ENCODE results near the gene TMEM26. TPM values are rescaled to one million over a fixed set of nuclear protein-coding genes. Genes with fewer than 3 reads are reported as not detected.

The TMEM26 gene
- total RNA-seq, 1 donor: 6.5 TPM

DNA sequence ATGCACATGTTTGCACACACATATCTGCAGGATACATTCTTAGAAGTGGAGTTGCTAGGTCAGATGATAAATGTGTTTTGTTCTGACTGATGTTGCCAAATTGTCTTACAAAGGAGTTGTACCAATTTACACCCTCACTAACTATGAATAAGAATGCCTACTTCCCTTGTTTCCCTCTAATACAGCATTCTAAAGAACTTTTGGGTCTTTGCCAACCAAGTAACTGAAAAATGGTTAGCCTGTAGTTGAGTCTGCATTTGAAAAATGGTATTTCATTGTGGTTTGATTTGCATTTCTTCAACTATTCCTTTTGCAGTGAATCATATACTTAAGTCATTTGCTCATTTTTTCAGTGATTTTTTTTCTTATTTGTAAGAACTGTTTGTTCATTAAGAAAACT is 48.4 kb downstream of the TMEM26 start:
- H3K4me3 ChIP-seq (ENCODE audit: insufficient read depth, low read length): no peak overlapping the region
- peaks cover 10% of the 10 kb centered on the region for H3K4me1 ChIP-seq (ENCODE audit: insufficient read depth, low read length)
- no peaks in the 10 kb centered on the region for H3K9me3 ChIP-seq (ENCODE audit: low read depth, low read length)
- TF ChIP-seq, protein P1, sequence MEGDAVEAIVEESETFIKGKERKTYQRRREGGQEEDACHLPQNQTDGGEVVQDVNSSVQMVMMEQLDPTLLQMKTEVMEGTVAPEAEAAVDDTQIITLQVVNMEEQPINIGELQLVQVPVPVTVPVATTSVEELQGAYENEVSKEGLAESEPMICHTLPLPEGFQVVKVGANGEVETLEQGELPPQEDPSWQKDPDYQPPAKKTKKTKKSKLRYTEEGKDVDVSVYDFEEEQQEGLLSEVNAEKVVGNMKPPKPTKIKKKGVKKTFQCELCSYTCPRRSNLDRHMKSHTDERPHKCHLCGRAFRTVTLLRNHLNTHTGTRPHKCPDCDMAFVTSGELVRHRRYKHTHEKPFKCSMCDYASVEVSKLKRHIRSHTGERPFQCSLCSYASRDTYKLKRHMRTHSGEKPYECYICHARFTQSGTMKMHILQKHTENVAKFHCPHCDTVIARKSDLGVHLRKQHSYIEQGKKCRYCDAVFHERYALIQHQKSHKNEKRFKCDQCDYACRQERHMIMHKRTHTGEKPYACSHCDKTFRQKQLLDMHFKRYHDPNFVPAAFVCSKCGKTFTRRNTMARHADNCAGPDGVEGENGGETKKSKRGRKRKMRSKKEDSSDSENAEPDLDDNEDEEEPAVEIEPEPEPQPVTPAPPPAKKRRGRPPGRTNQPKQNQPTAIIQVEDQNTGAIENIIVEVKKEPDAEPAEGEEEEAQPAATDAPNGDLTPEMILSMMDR (IDR thresholded peaks at IDR 0.05; ENCODE audit: extremely low read depth, low read depth, low read length): no peak
- no peak overlapping the region for H2AFZ ChIP-seq (ENCODE audit: low read length)
- DNase-seq (ENCODE audit: insufficient read length, low spot score, missing footprints): no peak
- H3K27ac ChIP-seq (ENCODE audit: low read depth, low read length): peak overlapping the region; percentile 3
- H3K4me2 ChIP-seq (ENCODE audit: insufficient read depth, low read length): no peak overlapping the region
- no peaks in the 10 kb centered on the region for H3K79me2 ChIP-seq (ENCODE audit: insufficient read depth, low read length)
- H4K20me1 ChIP-seq (ENCODE audit: insufficient read depth, low read length): no peaks in the 10 kb centered on the region
- no peaks in the 10 kb centered on the region for H3K36me3 ChIP-seq (ENCODE audit: insufficient read depth, low read length)
- H3K27me3 ChIP-seq (ENCODE audit: insufficient read depth, low read length): no peaks in the 10 kb centered on the region

DNA sequence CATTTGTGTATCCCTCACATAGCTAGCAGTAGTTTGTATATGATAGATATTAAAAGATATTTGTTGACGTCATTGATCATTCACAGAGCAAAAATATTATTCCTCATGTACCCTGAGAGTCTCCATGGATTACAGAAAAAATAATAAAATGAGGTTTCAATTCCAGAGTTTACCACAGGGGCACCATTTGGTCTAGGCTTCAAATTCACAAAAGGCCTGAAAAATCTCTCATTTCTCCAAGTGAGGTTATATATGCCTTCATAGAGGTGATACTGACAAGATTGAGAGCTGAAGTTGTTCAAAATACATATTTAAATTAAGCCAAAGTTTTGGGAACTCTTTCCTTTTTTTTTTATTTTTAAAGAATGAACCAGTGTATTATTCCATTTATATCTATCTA is 52.7 kb downstream of the TMEM26 start:
- TF ChIP-seq, protein P1 (IDR thresholded peaks at IDR 0.05; ENCODE audit: extremely low read depth, low read depth, low read length): no peak

DNA sequence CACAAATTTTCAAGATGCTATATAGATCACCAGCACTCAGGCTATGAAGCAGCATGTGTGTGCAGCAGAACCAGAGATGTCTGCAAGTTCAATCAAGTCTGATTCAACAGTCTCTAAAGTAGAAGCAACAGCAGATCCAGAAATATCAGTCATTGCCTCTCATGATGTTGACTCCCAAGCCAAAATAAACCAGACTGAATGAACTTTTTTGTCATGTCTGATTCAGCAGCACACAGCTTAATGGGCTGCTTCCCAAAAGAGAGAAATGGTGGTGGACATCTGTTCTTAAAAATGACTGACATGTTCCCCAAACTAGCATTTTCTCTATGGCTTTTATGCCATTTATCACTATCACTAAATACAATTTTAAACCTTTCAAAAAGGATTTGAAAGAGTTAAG is 53.8 kb downstream of the TMEM26 start:
- Histone ChIP-seq H3K79me2 (ENCODE audit: insufficient read depth, low read length) (no peaks in the 10 kb centered on the region), H4K20me1 (ENCODE audit: insufficient read depth, low read length) (no peaks in the 10 kb centered on the region), H2AFZ (ENCODE audit: low read length) (no peak overlapping the region), H3K4me1 (ENCODE audit: insufficient read depth, low read length) (peaks cover 24% of the 10 kb centered on the region), H3K36me3 (ENCODE audit: insufficient read depth, low read length) (no peaks in the 10 kb centered on the region), H3K9me3 (ENCODE audit: low read depth, low read length) (no peaks in the 10 kb centered on the region), H3K27me3 (ENCODE audit: insufficient read depth, low read length) (no peaks in the 10 kb centered on the region), H3K4me3 (ENCODE audit: insufficient read depth, low read length) (no peak overlapping the region), H3K27ac (ENCODE audit: low read depth, low read length) (no peak overlapping the region), H3K4me2 (ENCODE audit: insufficient read depth, low read length) (no peak overlapping the region)
- TF ChIP-seq, protein P1 (IDR thresholded peaks at IDR 0.05; ENCODE audit: extremely low read depth, low read depth, low read length): no peak
- DNase-seq (ENCODE audit: insufficient read length, low spot score, missing footprints): peak; percentile 14

More for the DNA sequence above, 52.7 kb downstream of the TMEM26 start:
- H4K20me1 ChIP-seq (ENCODE audit: insufficient read depth, low read length): no peaks in the 10 kb centered on the region
- no peaks in the 10 kb centered on the region for H3K36me3 ChIP-seq (ENCODE audit: insufficient read depth, low read length)
- H3K4me1 ChIP-seq (ENCODE audit: insufficient read depth, low read length): peaks cover 32% of the 10 kb centered on the region
- no peak overlapping the region for H3K4me2 ChIP-seq (ENCODE audit: insufficient read depth, low read length)
- H3K4me3 ChIP-seq (ENCODE audit: insufficient read depth, low read length): no peak overlapping the region
- DNase-seq (ENCODE audit: insufficient read length, low spot score, missing footprints): no peak
- H3K27ac ChIP-seq (ENCODE audit: low read depth, low read length): no peak overlapping the region
- H2AFZ ChIP-seq (ENCODE audit: low read length): no peak overlapping the region
- no peaks in the 10 kb centered on the region for H3K27me3 ChIP-seq (ENCODE audit: insufficient read depth, low read length)
- H3K9me3 ChIP-seq (ENCODE audit: low read depth, low read length): no peaks in the 10 kb centered on the region
- H3K79me2 ChIP-seq (ENCODE audit: insufficient read depth, low read length): no peaks in the 10 kb centered on the region

DNA sequence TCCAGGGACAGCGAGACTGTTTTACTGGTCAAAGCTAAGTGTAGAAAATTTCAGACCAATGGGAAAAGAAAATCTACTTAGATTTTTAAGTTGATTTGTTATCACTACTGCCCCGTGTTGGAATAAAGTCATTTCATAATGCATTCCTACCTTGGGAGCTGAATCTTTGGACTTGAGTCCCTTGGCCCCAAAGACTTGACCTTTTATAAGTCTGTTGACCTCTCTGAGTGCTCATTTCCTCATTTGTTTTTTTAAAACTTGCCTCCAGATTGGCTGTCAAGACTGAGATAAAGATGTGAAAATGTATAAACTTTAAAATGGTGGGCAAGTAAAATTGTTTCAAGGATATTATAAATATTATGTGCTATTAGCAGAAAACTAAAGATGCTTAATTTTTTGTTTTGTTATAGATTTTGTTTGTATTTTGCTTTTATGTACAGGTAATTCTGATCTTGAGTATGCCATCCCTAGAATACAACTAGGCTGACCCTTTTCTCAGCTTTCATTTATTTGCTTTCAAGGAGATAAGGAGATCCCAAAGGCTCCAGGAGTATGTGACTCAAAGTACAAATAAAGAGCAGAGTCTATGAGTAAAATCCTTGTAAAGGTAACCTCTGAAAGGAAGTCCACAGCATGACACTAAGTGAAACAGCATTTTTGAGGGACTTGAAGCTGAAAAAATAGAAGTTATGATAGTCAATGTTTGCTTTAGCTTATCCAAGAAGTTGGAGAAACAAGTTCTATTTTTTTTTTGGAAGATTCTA is 54.6 kb downstream of the TMEM26 start:
- peak overlapping the region; percentile 77 for H3K4me2 ChIP-seq (ENCODE audit: insufficient read depth, low read length)
- H3K27me3 ChIP-seq (ENCODE audit: insufficient read depth, low read length): no peaks in the 10 kb centered on the region
- peak overlapping the region; percentile 82 for H2AFZ ChIP-seq (ENCODE audit: low read length)
- TF ChIP-seq, protein P1 (IDR thresholded peaks at IDR 0.05; ENCODE audit: extremely low read depth, low read depth, low read length): no peak
- no peaks in the 10 kb centered on the region for H3K36me3 ChIP-seq (ENCODE audit: insufficient read depth, low read length)
- no peaks in the 10 kb centered on the region for H3K79me2 ChIP-seq (ENCODE audit: insufficient read depth, low read length)
- peak overlapping the region; percentile 78 for H3K27ac ChIP-seq (ENCODE audit: low read depth, low read length)
- no peak overlapping the region for H3K4me3 ChIP-seq (ENCODE audit: insufficient read depth, low read length)
- H4K20me1 ChIP-seq (ENCODE audit: insufficient read depth, low read length): no peaks in the 10 kb centered on the region
- no peaks in the 10 kb centered on the region for H3K9me3 ChIP-seq (ENCODE audit: low read depth, low read length)
- H3K4me1 ChIP-seq (ENCODE audit: insufficient read depth, low read length): peaks cover 23% of the 10 kb centered on the region
- DNase-seq (ENCODE audit: insufficient read length, low spot score, missing footprints): no peak

Measured in osteoblast (primary cell).